VCaP (cell line): ENCODE measurements around the gene COL26A1.

ENCODE experiments used
- H3K27ac ChIP-seq: fragments of 450-650 bp; 2 replicates; pipeline ENCODE4 v1.5.1; 2017
- TF ChIP-seq, protein P1 (sequence below): fragments of 450-650 bp; conservative IDR thresholded peaks from 2 replicates; pipeline ENCODE4 v1.5.1; 2017; ENCODE audit warnings: mild to moderate bottlenecking, moderate library complexity

Gene COL26A1

DNA sequence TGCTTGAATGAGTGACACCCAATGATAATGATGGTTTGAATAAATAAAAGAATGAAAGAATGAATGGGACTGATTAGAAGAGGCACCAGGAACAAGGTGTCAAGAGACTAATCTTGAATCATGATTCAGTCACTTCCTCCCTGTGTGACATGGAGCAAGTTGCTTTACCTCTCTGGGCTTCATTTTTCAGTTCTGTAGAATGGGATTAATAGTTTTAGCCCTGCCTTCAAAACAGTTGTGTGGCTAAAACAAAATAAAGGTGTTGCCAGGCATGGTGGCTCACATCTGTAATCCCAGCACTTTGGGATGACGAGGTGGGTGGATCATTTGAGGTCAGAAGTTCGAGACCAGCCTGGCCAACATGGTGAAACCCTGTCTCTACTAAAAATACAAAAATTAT lies 228.8 kb downstream of the COL26A1 start:
- H3K27ac ChIP-seq = no peak overlapping the region
- TF ChIP-seq, protein P1, sequence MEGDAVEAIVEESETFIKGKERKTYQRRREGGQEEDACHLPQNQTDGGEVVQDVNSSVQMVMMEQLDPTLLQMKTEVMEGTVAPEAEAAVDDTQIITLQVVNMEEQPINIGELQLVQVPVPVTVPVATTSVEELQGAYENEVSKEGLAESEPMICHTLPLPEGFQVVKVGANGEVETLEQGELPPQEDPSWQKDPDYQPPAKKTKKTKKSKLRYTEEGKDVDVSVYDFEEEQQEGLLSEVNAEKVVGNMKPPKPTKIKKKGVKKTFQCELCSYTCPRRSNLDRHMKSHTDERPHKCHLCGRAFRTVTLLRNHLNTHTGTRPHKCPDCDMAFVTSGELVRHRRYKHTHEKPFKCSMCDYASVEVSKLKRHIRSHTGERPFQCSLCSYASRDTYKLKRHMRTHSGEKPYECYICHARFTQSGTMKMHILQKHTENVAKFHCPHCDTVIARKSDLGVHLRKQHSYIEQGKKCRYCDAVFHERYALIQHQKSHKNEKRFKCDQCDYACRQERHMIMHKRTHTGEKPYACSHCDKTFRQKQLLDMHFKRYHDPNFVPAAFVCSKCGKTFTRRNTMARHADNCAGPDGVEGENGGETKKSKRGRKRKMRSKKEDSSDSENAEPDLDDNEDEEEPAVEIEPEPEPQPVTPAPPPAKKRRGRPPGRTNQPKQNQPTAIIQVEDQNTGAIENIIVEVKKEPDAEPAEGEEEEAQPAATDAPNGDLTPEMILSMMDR = no peak

DNA sequence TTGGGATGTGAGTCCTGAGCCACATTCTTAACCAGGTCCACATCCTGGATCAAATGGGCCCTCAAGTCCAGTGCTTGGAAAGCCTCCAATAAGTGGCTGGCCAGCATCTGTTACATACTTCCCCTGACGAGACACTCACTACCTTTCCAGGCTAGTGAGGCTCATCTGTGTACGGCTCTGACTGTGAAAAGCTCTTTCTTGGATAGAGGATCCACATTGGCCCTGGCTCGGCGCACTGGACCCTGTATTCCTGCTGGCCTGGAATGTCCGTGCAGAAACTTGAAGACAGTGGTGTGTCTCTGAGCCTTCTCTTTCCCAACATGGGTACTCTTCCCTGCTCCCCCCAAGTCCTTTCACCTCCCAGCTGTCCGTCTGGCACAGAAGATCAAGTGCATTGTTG lies 230.9 kb downstream of the COL26A1 start:
- H3K27ac ChIP-seq = no peak overlapping the region
- TF ChIP-seq, protein P1 = no peak

GRCh38 chr7:101594790-101595189 lies 232.1 kb downstream of the COL26A1 start:
- no peak overlapping the region for H3K27ac ChIP-seq
- TF ChIP-seq, protein P1 = no peak

- TF ChIP-seq, protein P1 = no peak
Observed at GRCh38 chr7:101595246-101595645, 232.6 kb downstream of the COL26A1 start.

DNA sequence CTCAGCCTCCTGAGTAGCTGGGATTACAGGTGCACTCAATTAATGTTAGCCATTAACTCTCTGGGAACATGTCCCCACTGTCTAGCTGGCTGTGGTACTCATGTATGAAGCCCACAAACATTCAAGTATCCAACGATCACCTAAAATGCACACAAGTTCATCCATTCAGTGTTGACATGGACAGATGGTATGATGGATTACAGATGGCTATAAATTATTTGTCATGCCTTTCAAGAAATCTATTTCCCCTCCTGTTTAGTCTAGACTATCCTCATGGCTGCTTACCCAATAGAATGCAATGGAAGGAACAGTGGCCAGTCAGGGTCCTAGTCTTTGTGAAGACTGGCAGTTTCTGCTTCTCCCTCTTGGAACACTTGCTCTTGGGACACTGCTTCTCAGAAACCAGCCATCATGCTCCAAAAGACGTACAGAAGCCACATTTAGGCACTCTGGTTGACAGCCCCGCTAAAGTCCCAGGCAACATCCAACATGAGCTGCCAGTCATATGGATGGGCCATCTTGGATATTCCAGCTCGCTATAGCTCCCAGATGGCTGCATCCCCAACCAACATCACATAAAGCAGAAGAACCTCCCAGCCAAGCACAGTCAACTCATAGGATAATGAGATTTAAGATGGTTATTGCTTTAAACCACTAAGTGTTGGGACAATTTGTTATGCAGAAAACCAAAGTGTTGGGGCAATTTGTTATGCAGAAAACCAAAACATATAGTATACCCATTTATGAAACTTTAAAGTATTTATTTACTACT lies 233.3 kb downstream of the COL26A1 start:
- H3K27ac ChIP-seq = no peak overlapping the region
- TF ChIP-seq, protein P1 = no peak

More at GRCh38 chr7:101595246-101595645, 232.6 kb downstream of the COL26A1 start:
- H3K27ac ChIP-seq = no peak overlapping the region

DNA sequence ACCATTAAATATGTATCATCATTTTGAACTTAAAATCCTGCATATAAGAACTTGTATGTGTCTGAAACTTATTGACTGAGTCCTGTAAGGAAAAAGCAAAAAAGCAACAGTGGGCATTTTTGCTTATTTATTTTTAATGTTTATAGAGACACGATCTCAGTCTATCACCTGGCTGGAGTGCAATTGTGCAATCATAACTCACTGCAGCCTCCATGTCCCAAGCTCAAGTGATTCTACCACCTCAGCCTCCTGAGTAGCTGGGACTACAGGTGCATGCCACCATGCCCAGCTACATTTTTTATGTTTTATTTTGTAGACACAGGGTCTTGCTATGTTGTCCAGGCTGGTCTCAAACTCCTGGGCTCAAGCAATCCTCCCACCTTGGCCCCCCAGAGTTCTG lies 234.2 kb downstream of the COL26A1 start:
- H3K27ac ChIP-seq = no peak overlapping the region
- TF ChIP-seq, protein P1 = no peak

- no peak overlapping the region for H3K27ac ChIP-seq
- TF ChIP-seq, protein P1 = no peak
Observed at GRCh38 chr7:101597941-101598340, 235.3 kb downstream of the COL26A1 start.
